NK-92 (cell line): ENCODE data around the gene SLC35E2B.

Experiments
- DNase-seq: peaks from one replicate; lab custom pipeline; 2025; ENCODE audit not compliant: unreplicated experiment; lab: John Stamatoyannopoulos, UW

Gene SLC35E2B

DNA sequence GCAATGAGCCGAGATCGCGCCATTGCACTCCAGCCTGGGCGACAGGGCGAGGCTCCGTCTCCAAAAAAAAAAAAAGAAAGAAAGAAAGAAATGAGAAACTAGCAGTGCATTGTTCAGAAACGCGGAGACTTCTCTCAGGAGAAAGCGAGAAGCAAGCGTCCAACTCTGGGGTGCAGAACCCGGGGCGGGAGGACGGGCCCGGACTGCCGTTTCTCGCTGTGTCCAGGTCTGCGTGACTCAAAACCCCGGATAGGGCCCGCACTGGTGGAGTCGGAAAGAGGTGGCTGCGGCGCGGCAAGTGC, 77.7 kb downstream of the SLC35E2B start:
- DNase-seq: no peak

DNA sequence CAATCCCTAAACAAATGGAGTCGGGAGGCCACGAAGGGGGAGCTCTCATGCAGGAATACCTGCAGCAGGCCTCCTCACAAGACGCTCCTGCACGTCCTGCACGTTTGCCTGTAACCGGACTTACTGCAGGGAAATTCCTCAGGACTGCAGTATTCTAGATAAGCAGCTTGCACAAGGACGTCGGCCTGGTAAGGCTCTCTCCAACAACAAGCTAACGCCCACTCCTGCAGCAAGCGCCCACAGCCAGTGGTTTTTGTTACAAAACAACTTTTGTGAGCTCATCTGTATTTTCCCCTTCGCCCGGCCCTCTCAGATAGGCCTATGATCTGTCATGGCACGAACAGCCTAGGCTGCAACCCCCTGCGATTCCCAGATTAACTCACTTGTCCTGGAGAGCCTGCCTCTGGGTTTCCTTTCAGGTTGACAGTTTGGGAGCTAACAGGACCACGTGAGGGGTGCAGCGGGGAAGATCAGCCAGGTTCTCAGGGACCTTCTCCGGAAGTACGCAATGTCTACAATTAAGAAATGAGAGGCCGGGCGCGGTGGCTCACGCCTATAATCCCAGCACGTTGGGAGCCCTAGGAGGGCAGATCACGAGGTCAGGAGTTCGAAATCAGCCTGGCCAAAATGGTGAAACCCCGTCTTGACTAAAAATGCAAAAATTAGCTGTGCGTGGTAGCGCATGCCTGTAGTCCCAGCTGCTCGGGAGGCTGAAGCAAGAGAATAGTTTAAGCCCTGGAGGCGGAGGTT, 78.2 kb downstream of the SLC35E2B start:
- DNase-seq: no peak

DNA sequence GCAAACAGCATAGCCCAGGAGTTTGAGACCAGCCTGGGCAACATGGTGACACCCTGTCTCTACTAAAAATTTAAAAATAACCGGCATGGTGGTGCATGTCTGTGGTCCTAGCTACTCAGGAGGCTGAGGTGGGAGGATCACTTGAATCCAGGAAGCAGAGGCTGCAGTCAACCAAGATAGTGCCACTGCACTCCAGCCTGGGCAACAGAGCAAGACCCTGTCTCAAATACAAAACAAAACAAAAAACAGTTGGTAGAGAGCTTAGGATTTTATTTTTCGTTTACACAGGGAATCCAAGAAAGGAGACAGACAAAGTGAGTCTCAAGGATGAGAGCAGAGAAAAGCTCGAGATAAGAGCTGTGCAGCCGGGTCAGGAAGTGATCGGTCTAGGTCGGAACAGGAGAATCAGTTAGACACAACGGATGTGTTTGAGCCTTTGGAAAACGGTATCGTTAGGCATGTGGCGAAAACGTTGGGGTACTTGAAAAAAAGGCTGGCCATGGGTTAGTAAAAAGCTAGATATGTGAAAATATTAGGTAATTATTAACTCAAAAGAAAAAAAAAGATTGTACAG, 79.0 kb downstream of the SLC35E2B start:
- no peak for DNase-seq

DNA sequence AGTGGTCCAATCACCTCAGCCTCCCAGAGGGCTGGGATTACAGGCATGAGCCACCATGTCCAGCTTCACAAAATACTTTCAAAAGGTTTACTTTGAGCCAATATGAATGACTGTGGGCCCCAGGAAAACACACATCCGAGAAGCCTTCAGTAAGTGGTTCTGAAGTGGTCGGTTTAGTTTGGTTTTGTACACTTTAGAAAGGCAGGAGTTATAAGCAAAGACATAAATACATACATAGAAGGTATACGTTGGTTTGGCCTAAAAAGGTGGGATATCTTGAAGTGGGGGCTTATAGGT, 80.5 kb downstream of the SLC35E2B start:
- no peak for DNase-seq

DNA sequence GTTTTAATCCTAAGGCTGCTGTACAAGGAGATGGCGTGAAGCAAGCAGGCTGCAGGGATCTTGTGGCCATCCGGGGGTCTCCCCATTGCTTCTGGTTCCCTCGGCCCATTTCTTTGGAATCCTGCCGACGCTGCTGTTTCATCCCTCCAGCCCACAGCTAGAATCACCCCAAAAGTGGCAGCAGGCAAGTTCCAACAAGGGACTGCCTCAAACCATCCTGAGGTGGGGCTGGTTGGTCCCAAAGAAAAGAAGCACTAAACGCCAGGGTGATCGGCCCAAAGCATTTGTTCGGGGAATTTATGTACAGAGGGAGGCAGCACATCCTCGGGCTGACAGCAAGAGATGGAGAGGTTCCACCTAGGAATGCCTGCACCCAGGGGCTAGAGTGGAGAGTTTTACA, 81.8 kb downstream of the SLC35E2B start:
- DNase-seq: no peak

DNA sequence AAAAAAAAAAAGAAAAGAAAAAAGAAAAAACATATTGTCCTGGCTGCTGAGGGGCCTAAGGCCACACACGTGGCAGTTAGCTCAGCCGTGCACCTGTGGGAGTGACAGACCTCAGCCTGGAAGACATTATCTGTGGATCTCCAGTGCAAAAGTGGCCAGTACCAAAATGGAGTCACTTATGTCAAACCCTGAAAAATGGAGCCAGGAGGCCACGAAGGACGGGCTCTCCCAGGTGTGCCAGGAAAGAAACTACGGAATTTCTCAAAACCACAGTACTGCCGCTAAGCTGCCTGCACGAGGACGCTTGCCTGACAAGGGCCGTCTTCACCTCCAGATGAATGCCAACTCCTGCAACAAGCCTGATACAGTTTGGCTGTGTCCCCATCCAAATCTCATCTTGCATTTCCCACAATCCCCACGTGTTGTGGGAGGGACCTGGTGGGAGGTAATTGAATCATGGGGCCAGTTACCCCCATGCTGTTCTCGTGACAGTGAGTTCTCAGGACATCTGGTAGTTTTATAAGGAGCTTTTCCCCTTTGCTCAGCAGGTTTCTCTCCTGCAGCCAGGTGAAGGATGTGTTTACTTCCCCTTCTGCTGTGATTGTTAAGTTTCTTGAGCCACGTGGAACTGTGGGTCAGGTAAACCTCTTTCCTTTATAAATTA, 82.6 kb downstream of the SLC35E2B start:
- DNase-seq: no peak
